Measurements from ENCODE around the gene ORM2. TPM values are rescaled to one million over a fixed set of nuclear protein-coding genes. Genes with fewer than 3 reads are reported as not detected.
"Not testable (repeated sequence)": the region's sequence is repeated elsewhere in the genome, so short reads cannot be mapped to it uniquely, and the experiment has no call there.

The ORM2 gene
- total RNA-seq = 0.32 TPM
- long read RNA-seq = 0 reads

GRCh38 chr9:114329625-114330022 is at the start of gene ORM2:
ORM2 (plus strand) TSS chr9:114329869; CDS start chr9:114329905, 36 bp downstream.
- DNase-seq (ENCODE audit: low spot score); intact Hi-C loops (cut with DNase I): not testable (repeated sequence)

- DNase-seq (ENCODE audit: low spot score) = peak; percentile 19
- intact Hi-C loops (cut with DNase I) = no loop called here
Observed at GRCh38 chr9:114280636-114281472, 48.8 kb upstream of the ORM2 start.

GRCh38 chr9:114281473-114282103 is 48.1 kb upstream of the ORM2 start:
- intact Hi-C loops (cut with DNase I) = no loop called here
- DNase-seq (ENCODE audit: low spot score) = peak; percentile 67

GRCh38 chr9:114282104-114282485 is 47.6 kb upstream of the ORM2 start:
- intact Hi-C loops (cut with DNase I) = no loop called here
- DNase-seq (ENCODE audit: low spot score) = peak; percentile 59

GRCh38 chr9:114282507-114282906 is 47.2 kb upstream of the ORM2 start:
- intact Hi-C loops (cut with DNase I) = no loop called here
- DNase-seq (ENCODE audit: low spot score) = peak; percentile 41

GRCh38 chr9:114282926-114283325 is 46.7 kb upstream of the ORM2 start:
- intact Hi-C loops (cut with DNase I) = no loop called here
- DNase-seq (ENCODE audit: low spot score) = peak; percentile 29

- intact Hi-C loops (cut with DNase I) = no loop called here
- DNase-seq (ENCODE audit: low spot score) = peak; percentile 65
Observed at GRCh38 chr9:114283551-114284111, 46.0 kb upstream of the ORM2 start.

GRCh38 chr9:114284316-114285060 is 45.2 kb upstream of the ORM2 start:
- intact Hi-C loops (cut with DNase I) = no loop called here
- DNase-seq (ENCODE audit: low spot score) = peak; percentile 73

- intact Hi-C loops (cut with DNase I) = no loop called here
Observed at GRCh38 chr9:114285166-114285867, 44.4 kb upstream of the ORM2 start.

GRCh38 chr9:114286146-114286679 is 43.5 kb upstream of the ORM2 start:
- DNase-seq (ENCODE audit: low spot score) = peak; percentile 33
- intact Hi-C loops (cut with DNase I) = no loop called here

More at GRCh38 chr9:114285166-114285867, 44.4 kb upstream of the ORM2 start:
- DNase-seq (ENCODE audit: low spot score) = peak; percentile 70

- peak; percentile 65 for DNase-seq (ENCODE audit: low spot score)
- intact Hi-C loops (cut with DNase I) = no loop called here
Observed at GRCh38 chr9:114287001-114287762, 42.5 kb upstream of the ORM2 start.

GRCh38 chr9:114287763-114288192 is 41.9 kb upstream of the ORM2 start:
- DNase-seq (ENCODE audit: low spot score) = peak; percentile 62
- intact Hi-C loops (cut with DNase I) = no loop called here

- DNase-seq (ENCODE audit: low spot score) = peak; percentile 71
- intact Hi-C loops (cut with DNase I) = no loop called here
Observed at GRCh38 chr9:114288193-114289091, 41.2 kb upstream of the ORM2 start.

GRCh38 chr9:114289106-114289505 is 40.6 kb upstream of the ORM2 start:
- intact Hi-C loops (cut with DNase I) = no loop called here
- peak; percentile 70 for DNase-seq (ENCODE audit: low spot score)

GRCh38 chr9:114289571-114290481 is 39.8 kb upstream of the ORM2 start:
- intact Hi-C loops (cut with DNase I) = loop anchor here (2.0 to 5.0 kb wide), 3 partner anchors 135 to 208 kb away; partner anchors contain the start of gene COL27A1
- peak; percentile 73 for DNase-seq (ENCODE audit: low spot score)

- intact Hi-C loops (cut with DNase I) = loop anchor here (2.0 to 5.0 kb wide), 3 partner anchors 136 to 208 kb away; partner anchors contain the start of gene COL27A1
- DNase-seq (ENCODE audit: low spot score) = peak; percentile 27
Observed at GRCh38 chr9:114290561-114290986, 39.1 kb upstream of the ORM2 start.

Data from cardiac septum (tissue), 1 donor.